Eye (tissue), 1 donor: Measurements from ENCODE around the gene PGPEP1.
"Not testable (repeated sequence)": the region's sequence is repeated elsewhere in the genome, so short reads cannot be mapped to it uniquely, and the experiment has no call there.

Experiments used
- DNase-seq: peaks from one replicate; pipeline ENCODE4 v3.0.0-alpha.2; 2015

PGPEP1 gene

GRCh38 chr19:18396471-18397241 lies 56.3 kb downstream of the PGPEP1 start:
- DNase-seq, result no peak

GRCh38 chr19:18397242-18398202 lies 57.1 kb downstream of the PGPEP1 start, which contains the start of gene LRRC25:
LRRC25 (minus strand) TSS chr19:18397622; CDS start chr19:18396963, 659 bp downstream.
- peak; percentile 54 for DNase-seq

GRCh38 chr19:18399008-18399407 lies 58.6 kb downstream of the PGPEP1 start:
- DNase-seq, result no peak

GRCh38 chr19:18401580-18402112 lies 61.2 kb downstream of the PGPEP1 start:
- no peak for DNase-seq

GRCh38 chr19:18402455-18403248 lies 62.3 kb downstream of the PGPEP1 start:
- not testable (repeated sequence) for DNase-seq

- DNase-seq, result not testable (repeated sequence)
Observed at GRCh38 chr19:18405754-18406153, 65.4 kb downstream of the PGPEP1 start.

GRCh38 chr19:18406749-18407148 lies 66.4 kb downstream of the PGPEP1 start:
- no peak for DNase-seq

GRCh38 chr19:18408053-18408476 lies 67.7 kb downstream of the PGPEP1 start:
- no peak for DNase-seq

GRCh38 chr19:18412610-18413239 lies 72.3 kb downstream of the PGPEP1 start:
- no peak for DNase-seq

GRCh38 chr19:18414504-18415177 lies 74.2 kb downstream of the PGPEP1 start:
- peak; percentile 69 for DNase-seq

GRCh38 chr19:18415178-18415867 lies 74.9 kb downstream of the PGPEP1 start:
- DNase-seq, result peak; percentile 64

GRCh38 chr19:18416778-18417249 lies 76.4 kb downstream of the PGPEP1 start:
- DNase-seq, result peak; percentile 96

- peak; percentile 89 for DNase-seq
Observed at GRCh38 chr19:18417250-18418028, 77.0 kb downstream of the PGPEP1 start.

GRCh38 chr19:18418029-18418482 lies 77.7 kb downstream of the PGPEP1 start:
- DNase-seq, result no peak

- peak; percentile 94 for DNase-seq
Observed at GRCh38 chr19:18418483-18419194, 78.2 kb downstream of the PGPEP1 start.

- no peak for DNase-seq
Observed at GRCh38 chr19:18419195-18419698, 78.8 kb downstream of the PGPEP1 start, which contains the start of gene SSBP4. SSBP4 (plus strand) TSS chr19:18419398; CDS start chr19:18419649, 251 bp downstream.
